DMS153 (cell line): ENCODE results near the gene PRRX2.
"Not testable (repeated sequence)": the region's sequence is repeated elsewhere in the genome, so short reads cannot be mapped to it uniquely, and the experiment has no call there.

Source experiments
- DNase-seq: peaks from one replicate; lab custom pipeline; 2025; lab: John Stamatoyannopoulos, UW

The PRRX2 gene

DNA sequence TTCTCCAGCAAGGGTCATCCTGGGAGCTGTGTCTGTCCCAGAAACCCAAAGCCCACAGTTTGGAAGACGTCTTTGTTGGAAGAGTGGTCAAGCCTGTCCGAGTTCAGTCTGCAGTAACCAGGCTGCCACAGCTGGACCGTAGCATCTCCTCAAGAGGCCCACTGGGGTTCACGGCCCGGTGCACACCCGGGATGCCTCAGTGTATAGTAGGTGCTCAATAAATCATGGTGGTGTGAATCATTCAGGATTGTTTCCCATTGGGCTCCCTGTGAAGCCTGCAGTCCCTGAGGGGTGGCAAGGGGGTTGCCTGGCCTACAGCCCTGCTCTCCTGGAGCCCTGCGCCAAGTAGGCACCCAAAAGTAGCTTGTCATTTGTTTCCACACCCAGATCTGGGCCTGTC lies 10.3 kb upstream of the PRRX2 start:
- DNase-seq = no peak

DNA sequence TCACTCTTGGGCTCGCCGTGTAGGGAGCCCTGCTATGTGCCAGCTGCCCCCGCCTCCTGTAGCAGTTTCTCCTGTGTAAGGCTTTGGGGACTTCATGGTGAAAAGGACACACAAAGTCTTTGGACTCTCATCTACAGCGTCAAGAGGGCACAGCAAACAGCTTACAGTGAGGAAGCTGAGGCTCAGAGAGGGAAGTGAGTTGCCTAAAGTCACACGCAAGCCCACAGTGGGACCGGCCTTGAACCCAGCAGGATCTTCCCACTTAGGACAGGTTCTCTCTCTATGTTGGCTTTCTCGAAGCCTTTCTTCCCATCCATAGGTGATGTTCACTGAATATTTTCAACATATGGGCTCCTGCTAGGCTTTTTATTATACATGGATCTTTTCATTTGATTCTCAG lies 9.8 kb upstream of the PRRX2 start:
- no peak for DNase-seq

DNA sequence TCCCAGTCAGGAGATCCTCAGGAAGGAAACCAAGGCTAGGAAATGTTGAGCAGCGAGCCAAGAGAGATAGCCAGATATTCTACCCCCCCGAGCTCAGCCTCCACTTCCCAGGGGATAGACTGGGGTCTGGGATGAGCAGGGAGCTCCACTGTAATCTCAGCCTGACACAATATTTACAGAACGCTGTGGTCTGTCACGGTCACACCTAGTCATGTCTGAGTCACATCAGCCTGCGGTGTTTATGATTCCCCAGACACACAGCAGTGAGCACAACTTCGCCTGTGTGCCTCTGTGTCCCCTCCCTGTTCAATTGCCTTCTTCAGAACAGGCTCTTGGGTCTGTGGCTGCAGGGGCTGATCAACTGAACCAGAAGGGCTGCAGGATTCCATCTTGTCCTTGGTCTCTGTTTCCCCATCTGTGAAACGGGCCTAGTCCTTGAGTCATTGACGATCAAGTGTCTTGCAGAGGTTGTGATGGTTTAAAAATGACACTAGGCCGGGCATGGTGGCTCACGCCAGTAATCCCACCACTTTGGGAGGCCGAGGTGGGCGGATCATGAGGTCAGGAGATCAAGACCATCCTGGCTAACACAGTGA lies 8.6 kb upstream of the PRRX2 start:
- no peak for DNase-seq

DNA sequence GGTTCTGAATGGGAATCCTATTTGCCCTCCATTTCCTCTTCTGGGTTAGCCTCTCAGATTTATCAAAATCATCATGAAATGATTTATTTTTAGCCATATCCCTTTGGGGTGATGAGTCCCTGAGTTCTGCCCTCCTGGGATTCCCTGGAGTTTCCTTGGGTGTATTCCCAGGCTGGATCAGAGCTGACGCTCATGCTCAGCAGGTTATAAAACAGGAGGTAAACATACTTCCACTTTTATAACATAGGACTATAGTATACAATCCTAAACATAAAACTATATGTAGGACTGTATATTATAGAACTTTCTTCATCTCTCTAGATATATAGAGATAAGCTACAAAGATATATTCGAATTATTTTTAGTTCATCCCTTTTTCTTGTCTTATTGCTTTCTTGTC lies 4.4 kb upstream of the PRRX2 start:
- DNase-seq = no peak

DNA sequence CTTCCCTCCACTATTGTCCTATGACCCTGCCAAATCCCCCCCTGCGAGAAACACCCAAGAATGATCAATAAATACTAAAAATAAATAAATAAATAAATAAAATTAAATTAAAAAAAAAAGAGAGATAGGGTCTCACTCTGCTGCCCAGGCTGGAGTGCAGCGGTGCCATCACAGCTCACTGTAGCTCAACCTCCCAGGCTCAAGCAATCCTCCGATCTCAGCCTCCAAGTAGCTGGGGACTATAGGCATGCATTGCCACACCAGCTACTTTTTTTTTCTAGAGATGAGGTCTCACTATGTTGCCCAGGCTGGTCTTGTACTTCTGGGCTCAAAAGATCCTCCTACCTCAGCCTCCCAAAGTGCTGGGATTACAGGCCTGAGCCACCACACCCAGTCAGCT lies 3.2 kb upstream of the PRRX2 start:
- DNase-seq = not testable (repeated sequence)

GRCh38 chr9:129664746-129665388 lies 580 bp upstream of the PRRX2 start:
- no peak for DNase-seq

- no peak for DNase-seq
These were observed 520 bp downstream of the PRRX2 start for GRCh38 chr9:129665814-129666520.

- no peak for DNase-seq
These were observed 1.1 kb downstream of the PRRX2 start for GRCh38 chr9:129666575-129666974.

GRCh38 chr9:129667378-129667777 lies 1.9 kb downstream of the PRRX2 start:
- DNase-seq = no peak

DNA sequence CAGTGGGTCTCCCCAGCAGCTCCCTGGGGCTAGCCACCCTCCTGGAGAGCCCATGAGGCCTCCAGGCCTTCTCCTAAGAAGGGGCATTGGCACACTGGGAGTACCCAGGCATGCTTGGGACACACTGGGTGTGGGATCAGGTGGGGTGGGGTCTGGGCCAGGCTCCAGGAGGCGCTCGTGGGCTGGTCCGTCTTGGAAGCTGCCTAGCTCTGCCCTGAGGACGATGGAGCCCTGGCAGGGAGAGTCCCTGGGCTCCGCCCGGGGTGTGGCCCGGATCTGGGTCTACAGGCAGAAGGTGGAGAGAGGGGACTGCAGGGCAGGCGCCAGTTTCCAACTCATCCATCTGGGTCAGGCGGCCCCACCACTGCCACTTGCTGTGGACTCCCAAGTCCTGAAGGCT lies 2.4 kb downstream of the PRRX2 start:
- DNase-seq = no peak

DNA sequence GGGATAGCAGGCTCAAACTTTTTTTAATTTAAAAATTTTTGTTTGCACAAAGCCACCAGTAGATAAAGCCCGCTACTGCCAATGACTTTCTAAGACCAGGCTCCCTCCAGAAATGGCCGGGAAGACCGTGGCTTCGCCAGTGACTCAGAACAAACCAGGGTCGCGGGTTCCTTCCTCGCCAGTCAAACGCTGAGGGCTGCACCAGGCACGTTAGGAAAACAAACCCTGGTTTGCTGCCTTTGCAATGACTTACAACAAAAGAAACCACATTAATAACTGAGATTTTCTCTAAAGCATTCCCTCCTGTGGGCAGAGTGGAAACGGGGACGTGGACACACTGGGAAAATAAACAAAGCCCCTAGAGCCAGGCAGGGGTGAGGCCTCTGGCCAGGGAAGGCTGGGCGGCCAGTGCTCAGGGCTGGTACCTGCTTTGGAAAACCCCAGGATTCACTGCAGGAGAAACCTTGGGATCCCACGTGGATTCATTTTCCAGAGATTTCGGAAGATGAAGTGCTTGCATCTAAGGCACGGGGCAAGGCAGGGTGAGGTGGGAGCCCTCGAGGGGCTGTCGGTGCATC lies 3.8 kb downstream of the PRRX2 start:
- DNase-seq = no peak

GRCh38 chr9:129669946-129670345 lies 4.5 kb downstream of the PRRX2 start:
- DNase-seq = no peak

DNA sequence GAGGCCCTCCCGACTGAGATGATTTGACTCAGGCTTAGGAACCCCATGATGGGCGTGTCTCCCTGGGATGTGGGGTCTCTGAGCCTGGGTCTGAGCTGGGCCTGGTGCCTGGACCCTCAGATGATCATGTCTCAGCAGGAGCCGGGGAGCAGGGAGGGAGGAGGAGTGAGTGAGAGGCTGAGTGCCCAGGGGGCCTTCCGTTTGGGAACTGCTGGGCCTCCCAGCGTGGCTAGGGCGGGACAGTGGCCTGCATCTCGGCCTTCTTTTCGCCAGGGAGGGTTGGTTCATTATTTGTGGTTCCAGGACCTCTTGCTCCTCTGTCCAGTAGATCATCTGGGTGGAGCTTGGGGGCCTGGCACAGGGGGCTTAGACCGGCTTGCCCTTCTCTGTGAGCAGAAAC lies 5.6 kb downstream of the PRRX2 start:
- no peak for DNase-seq

GRCh38 chr9:129671519-129671918 lies 6.1 kb downstream of the PRRX2 start:
- no peak for DNase-seq

DNA sequence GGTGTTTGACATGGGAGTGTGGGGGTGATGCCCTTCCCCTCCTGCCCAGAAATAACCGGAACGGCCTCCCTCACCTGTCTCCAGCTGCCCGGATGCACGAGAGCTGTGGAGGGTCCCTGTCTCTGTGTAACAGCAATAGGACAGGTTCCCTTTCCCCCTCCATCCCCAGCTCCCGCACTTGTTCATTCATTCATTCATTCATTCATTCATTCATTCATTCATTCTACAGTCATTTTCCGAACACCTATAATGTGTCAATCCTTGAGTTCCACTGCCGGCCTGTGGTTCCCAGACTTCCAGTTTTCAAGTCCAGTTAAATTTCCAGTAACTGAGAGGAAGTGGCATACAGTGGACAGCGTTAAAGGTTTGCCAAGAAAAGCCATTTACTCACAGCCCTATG lies 7.3 kb downstream of the PRRX2 start:
- DNase-seq = no peak

- DNase-seq = no peak
These were observed 8.2 kb downstream of the PRRX2 start for GRCh38 chr9:129673602-129674001.

DNA sequence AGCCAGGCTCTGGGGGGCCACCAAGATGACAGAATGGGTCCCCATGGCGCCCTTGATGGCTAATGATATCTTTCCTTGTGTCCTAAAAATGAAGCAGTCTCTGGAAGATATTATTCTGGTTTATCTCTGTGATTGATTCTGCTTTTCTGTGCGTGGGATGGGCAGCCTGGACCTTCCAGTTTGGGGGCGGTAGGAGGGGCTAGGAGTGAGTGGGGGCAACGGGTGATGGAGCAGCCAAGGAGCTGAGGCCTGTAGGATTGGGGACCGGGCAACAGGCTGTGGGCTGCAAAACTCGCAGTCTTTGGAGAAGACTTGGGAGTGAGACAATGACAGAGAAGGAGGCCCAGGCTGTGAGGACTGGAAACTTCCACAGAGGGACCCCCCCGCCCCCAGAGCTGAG lies 8.8 kb downstream of the PRRX2 start:
- no peak for DNase-seq

DNA sequence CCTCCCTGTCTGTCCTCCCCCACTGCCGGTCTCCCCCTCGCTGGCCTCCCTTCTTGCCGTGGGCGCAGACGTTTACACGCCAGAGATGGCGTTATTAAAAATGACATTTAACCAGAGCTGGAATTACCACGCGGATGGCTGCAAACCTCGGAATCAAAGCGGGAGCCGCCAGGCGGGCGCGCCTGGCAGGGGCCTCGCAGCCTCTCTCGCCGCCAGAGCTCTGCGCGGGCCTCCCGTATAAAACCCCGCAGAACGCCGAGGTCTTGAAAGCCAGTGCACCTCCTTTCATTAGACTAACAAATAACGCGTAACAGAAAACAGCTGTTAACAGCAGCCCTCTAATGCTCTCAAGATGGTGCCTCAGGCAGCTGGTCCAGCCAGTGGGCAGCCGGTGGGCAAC lies 10.2 kb downstream of the PRRX2 start:
- DNase-seq = no peak

DNA sequence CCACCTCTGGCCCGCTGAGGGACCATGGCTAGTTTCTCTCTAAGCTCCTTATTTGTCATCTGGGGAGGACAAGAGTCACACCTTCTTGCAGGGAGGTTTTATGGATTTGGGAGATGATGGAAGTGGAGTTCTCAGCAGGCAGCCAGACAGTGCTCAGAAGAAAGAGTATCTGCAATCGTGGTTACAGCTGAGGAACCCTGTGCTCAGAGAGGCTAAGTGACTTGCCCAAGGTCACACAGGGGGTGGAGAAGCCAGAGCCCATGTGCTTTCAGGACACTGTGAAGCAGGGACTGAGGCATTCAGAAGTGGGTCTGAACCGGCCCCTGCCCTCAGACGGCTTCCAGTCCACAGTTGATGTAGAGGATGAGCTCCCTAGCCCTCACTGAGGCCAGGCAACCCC lies 10.8 kb downstream of the PRRX2 start:
- no peak for DNase-seq

GRCh38 chr9:129676975-129677374 lies 11.5 kb downstream of the PRRX2 start:
- no peak for DNase-seq

DNA sequence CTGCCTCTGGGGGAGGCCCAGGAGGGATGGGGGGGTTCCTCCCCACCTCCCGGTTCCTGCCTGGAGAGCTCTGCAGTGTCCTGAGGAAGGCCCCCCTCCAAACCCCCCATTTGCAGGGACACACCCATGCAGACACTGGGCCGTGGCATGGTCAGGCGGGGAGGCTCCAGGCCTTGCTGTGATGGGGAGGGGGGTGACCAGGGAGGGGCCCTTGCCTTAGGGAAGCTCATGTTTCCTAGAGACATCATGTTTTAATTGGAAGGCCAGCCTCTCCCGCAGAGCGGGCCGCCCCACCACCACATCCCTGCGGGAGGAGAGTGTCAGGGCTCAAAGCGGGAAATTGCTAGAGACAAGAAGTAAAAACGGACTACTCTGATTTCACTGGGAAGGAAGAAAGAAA lies 12.0 kb downstream of the PRRX2 start:
- no peak for DNase-seq

- no peak for DNase-seq
These were observed 13.4 kb downstream of the PRRX2 start for GRCh38 chr9:129678844-129679243.

DNA sequence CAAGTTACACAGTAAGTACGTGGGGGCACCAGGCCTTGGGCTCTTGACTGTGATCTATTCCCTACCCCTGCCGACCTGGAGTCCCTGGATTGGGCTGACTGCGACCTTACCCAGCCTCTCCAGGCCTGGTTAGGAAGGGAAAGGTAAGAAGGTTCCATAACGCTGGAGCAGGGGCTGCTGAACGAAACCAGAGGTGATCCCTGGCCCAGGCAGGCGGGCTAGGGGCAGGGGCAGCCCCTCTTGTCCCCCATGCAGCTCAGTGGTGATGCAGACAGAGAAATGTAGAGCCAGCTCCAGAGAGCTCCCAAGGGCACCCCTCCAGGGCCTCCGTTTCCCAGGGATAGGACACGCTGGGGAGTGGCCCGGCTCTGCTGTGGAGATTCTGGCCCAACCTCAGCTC lies 14.1 kb downstream of the PRRX2 start:
- no peak for DNase-seq
